Astrocyte of the spinal cord (primary cell): ENCODE measurements around the gene NOL6.

ENCODE experiments used
- DNase-seq: peaks from one replicate; pipeline ENCODE4 v3.0.0; 2011; ENCODE audit warnings: low read depth, low spot score
- H3K4me3 ChIP-seq: 2 replicates; pipeline ENCODE4 v1.5.1; 2011; ENCODE audit warnings: low read depth, mild to moderate bottlenecking, low read length, moderate library complexity
- in situ Hi-C: cut with HindIII; loops from 2 replicates; pipeline ENCODE4 v1.10.0; 2017; ENCODE audit warnings: low sequenced_read_pairs
- TF ChIP-seq, protein P1 (sequence below): IDR thresholded peaks from 2 replicates; pipeline ENCODE4 v1.5.1; 2012; ENCODE audit warnings: low read depth, mild to moderate bottlenecking, low read length, inconsistent platforms

NOL6 gene

DNA sequence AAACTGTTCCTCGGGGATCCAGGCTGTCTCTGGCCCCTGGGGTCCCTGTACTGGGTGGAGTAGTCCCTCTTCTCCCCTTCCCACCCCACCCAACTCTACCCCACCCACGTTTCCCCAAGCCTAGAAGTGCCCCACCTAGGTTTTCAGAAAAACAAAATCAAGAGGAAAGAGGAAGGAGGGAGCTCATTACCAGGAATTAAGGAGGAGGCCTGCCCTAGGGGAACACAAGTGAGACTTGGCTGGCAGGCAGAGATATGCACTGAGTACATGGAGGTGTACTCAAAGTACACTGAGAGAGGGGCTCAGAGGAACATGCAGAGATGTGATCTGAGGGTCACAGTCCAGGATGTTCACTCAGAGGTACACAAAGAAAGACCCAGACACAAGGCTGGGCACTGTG is 36.5 kb downstream of the NOL6 start:
- no peak overlapping the region for H3K4me3 ChIP-seq
- in situ Hi-C loops, result no loop called here
- DNase-seq, result no peak
- TF ChIP-seq, protein P1, sequence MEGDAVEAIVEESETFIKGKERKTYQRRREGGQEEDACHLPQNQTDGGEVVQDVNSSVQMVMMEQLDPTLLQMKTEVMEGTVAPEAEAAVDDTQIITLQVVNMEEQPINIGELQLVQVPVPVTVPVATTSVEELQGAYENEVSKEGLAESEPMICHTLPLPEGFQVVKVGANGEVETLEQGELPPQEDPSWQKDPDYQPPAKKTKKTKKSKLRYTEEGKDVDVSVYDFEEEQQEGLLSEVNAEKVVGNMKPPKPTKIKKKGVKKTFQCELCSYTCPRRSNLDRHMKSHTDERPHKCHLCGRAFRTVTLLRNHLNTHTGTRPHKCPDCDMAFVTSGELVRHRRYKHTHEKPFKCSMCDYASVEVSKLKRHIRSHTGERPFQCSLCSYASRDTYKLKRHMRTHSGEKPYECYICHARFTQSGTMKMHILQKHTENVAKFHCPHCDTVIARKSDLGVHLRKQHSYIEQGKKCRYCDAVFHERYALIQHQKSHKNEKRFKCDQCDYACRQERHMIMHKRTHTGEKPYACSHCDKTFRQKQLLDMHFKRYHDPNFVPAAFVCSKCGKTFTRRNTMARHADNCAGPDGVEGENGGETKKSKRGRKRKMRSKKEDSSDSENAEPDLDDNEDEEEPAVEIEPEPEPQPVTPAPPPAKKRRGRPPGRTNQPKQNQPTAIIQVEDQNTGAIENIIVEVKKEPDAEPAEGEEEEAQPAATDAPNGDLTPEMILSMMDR, result no peak

- TF ChIP-seq, protein P1, result no peak
- H3K4me3 ChIP-seq, result no peak overlapping the region
- no peak for DNase-seq
- in situ Hi-C loops, result no loop called here
These were observed 37.3 kb downstream of the NOL6 start for GRCh38 chr9:33436445-33436844.

- no peak overlapping the region for H3K4me3 ChIP-seq
- in situ Hi-C loops, result no loop called here
- TF ChIP-seq, protein P1, result no peak
- DNase-seq, result no peak
These were observed 37.9 kb downstream of the NOL6 start for GRCh38 chr9:33435821-33436277.

- TF ChIP-seq, protein P1, result no peak
- in situ Hi-C loops, result no loop called here
- no peak overlapping the region for H3K4me3 ChIP-seq
- no peak for DNase-seq
These were observed 39.2 kb downstream of the NOL6 start for GRCh38 chr9:33434317-33435105.

DNA sequence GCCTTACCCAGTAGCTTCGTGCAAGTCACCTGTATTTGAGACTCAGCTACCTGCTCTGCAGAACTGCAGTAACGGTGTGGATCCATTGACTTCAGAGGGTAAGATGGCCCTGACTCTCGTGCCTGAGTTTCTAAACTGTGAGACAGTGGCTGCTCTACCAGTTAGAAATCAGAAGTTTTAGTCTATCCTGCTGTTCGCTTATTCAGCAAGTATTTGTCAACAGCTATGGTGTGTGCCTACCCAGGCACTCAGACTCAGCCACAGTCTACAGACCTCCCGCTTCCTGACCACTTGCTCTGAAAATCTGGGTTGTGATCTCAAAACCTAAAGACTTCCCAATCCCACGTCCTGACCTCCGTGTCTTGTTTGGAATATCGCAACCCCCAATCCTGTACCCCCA is 39.9 kb downstream of the NOL6 start:
- no peak for DNase-seq
- in situ Hi-C loops, result no loop called here
- TF ChIP-seq, protein P1, result no peak
- H3K4me3 ChIP-seq, result no peak overlapping the region

- TF ChIP-seq, protein P1, result no peak
- in situ Hi-C loops, result no loop called here
- DNase-seq, result no peak
- H3K4me3 ChIP-seq, result no peak overlapping the region
These were observed 42.3 kb downstream of the NOL6 start for GRCh38 chr9:33431420-33431819.
